Camera-type eye (tissue), 1 donor: ENCODE data around the gene SRI. TPM values are rescaled to one million over a fixed set of nuclear protein-coding genes. Genes with fewer than 3 reads are reported as not detected.

Source experiments
- total RNA-seq: library from RNA; depleted of rRNA; stranded (reverse); fragments of >200 nt; gene quantifications from one replicate; pipeline ENCODE4 v1.2.3, GENCODE V29; 2014

SRI gene, protein sequence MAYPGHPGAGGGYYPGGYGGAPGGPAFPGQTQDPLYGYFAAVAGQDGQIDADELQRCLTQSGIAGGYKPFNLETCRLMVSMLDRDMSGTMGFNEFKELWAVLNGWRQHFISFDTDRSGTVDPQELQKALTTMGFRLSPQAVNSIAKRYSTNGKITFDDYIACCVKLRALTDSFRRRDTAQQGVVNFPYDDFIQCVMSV
- total RNA-seq = 72.4 TPM

DNA sequence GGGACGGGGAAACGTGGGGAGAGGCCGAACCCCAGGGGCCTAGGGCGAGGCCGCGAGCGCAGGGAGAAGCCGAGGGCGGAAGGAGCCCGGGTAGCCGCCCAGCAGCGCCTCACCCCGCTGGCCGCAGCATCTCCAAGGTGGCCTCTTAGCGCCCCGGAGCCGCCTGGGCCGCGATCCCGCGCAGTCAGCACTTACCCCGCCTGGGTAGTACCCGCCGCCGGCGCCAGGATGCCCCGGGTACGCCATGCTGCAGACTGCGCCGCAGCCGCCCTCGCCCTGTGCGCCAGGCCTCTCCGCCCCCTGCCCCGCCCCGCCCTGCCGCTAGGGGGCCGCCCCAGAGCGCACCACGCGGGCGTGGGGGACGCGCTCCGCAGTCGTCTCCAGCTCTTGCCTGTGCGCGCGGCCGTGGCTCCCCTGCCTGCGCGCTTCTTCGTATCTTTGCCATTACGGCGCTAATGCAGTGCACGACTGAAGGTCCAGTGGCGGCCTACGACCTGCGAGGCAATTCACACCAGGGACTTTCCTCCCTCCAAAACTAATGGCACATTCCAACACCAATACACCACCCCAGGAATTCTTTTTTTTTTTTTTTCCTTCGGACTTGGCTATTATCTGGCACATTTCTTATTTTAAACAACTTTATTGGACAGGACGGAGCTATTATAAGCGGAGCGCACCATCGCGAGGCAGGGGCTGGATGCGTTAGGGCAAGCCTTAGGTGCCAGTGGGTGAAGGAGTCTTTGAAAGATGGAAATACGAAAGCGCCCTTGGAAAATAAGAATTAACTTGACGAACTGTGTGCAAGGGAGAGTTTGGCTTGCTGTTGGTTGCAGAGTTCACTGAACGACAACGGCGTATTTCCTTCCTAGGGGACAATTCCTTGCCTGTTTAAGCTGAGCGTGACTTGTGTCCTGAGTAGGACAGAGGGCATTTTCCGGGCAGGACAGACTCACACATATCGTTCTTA is at the start of gene SRI:
TSS of gene SRI (minus strand) at position 258 of the 967 bp plus-strand sequence. CDS start at position 246, 12 bp downstream.

Other genes with a start within 250 kb of the SRI start
- 20.4 TPM for gene STEAP4, start 86.9 kb upstream of the SRI start, total RNA-seq